Neuronal stem cell (in vitro differentiated cells): ENCODE measurements around the gene ZMIZ1.

Experiments used
- DNase-seq: peaks from one replicate; pipeline ENCODE4 v3.0.0-alpha.2; 2013; ENCODE audit warnings: low spot score
- H2AFZ ChIP-seq: one replicate; pipeline ENCODE4 v1.6.1; 2013; ENCODE audit warnings: mild to moderate bottlenecking, low read length, inconsistent platforms
- H2AK5ac ChIP-seq: 2 replicates; pipeline ENCODE4 v1.6.1; 2013; ENCODE audit warnings: low read depth, mild to moderate bottlenecking, inconsistent platforms, low read length, moderate library complexity, mixed read lengths
- H2BK120ac ChIP-seq: 2 replicates; pipeline ENCODE4 v1.6.1; 2013; ENCODE audit warnings: low read depth, mild to moderate bottlenecking, inconsistent platforms, low read length, moderate library complexity, mixed read lengths
- H2BK12ac ChIP-seq: one replicate; pipeline ENCODE4 v1.6.1; 2013; ENCODE audit warnings: low read length, inconsistent platforms
- H2BK15ac ChIP-seq: 2 replicates; pipeline ENCODE4 v1.6.1; 2013; ENCODE audit warnings: mild to moderate bottlenecking, low read length, inconsistent platforms, mixed read lengths
- H2BK5ac ChIP-seq: one replicate; pipeline ENCODE4 v1.6.1; 2013; ENCODE audit warnings: inconsistent platforms, mild to moderate bottlenecking, low read length, moderate library complexity
- H3K14ac ChIP-seq: one replicate; pipeline ENCODE4 v1.6.1; 2013; ENCODE audit warnings: low read length, inconsistent platforms
- H3K18ac ChIP-seq: 2 replicates; pipeline ENCODE4 v1.6.1; 2013; ENCODE audit warnings: low read length, inconsistent platforms
- H3K23ac ChIP-seq: 2 replicates; pipeline ENCODE4 v1.6.1; 2013; ENCODE audit warnings: low read depth, mild to moderate bottlenecking, mixed read lengths, low read length, inconsistent platforms; ENCODE audit not compliant: poor library complexity
- H3K27ac ChIP-seq: replicated peaks from 3 replicates; pipeline ENCODE4 v1.5.1; 2013; ENCODE audit warnings: low read length, inconsistent platforms
- H3K27me3 ChIP-seq, 3 experiments: 2 replicates each; pipeline ENCODE4 v1.6.1; 2013; ENCODE audit warnings: low read length in 3 of 3, mild to moderate bottlenecking in 2 of 3, inconsistent platforms in 1 of 3, low read depth in 1 of 3, mixed read lengths in 1 of 3, moderate library complexity in 1 of 3; ENCODE audit not compliant: control insufficient read depth in 3 of 3, insufficient read depth in 3 of 3
- H3K36me3 ChIP-seq, 2 donors: replicated peaks in 1 of 2; 2 replicates each; pipeline ENCODE4 v1.6.1; 2013; ENCODE audit warnings: low read length in 2 of 2; ENCODE audit not compliant: control insufficient read depth in 2 of 2, insufficient read depth in 2 of 2
- H3K4ac ChIP-seq: 2 replicates; pipeline ENCODE4 v1.6.1; 2013; ENCODE audit warnings: inconsistent platforms, mild to moderate bottlenecking, low read length, moderate library complexity
- H3K4me1 ChIP-seq, 2 donors: 1 replicate in 1 of 2; 2 replicates in 1 of 2; pipeline ENCODE4 v1.6.1; 2013; ENCODE audit warnings: low read length in 2 of 2, low read depth in 1 of 2; ENCODE audit not compliant: control insufficient read depth in 2 of 2, insufficient read depth in 1 of 2
- H3K4me2 ChIP-seq: one replicate; pipeline ENCODE4 v1.6.1; 2013; ENCODE audit warnings: mild to moderate bottlenecking, low read length, inconsistent platforms; ENCODE audit not compliant: insufficient read depth, poor library complexity, severe bottlenecking
- H3K4me3 ChIP-seq, 2 donors: 2 replicates each; pipeline ENCODE4 v1.5.1; 2013; ENCODE audit warnings: low read length in 2 of 2, mild to moderate bottlenecking in 2 of 2, inconsistent platforms in 1 of 2, moderate library complexity in 1 of 2
- H3K79me1 ChIP-seq: one replicate; pipeline ENCODE4 v1.6.1; 2013; ENCODE audit warnings: low read depth, mild to moderate bottlenecking, inconsistent platforms, low read length, moderate library complexity
- H3K9ac ChIP-seq: one replicate; pipeline ENCODE4 v1.6.1; 2013; ENCODE audit warnings: mild to moderate bottlenecking, low read depth, low read length, inconsistent platforms; ENCODE audit not compliant: poor library complexity
- H3K9me3 ChIP-seq, 2 donors: replicated peaks in 1 of 2; 2 replicates each; pipeline versions ENCODE3 to v1.6.1; 2013; ENCODE audit warnings: low read length in 2 of 2, mild to moderate bottlenecking in 2 of 2, inconsistent platforms in 1 of 2, low read depth in 1 of 2, mixed read lengths in 1 of 2, moderate library complexity in 1 of 2; ENCODE audit not compliant: control insufficient read depth in 2 of 2, insufficient read depth in 1 of 2
- H4K8ac ChIP-seq: one replicate; pipeline ENCODE4 v1.6.1; 2013; ENCODE audit warnings: low read depth, mild to moderate bottlenecking, inconsistent platforms, low read length, moderate library complexity
- H4K91ac ChIP-seq: one replicate; pipeline ENCODE4 v1.6.1; 2013; ENCODE audit warnings: low read length, low read depth, mild to moderate bottlenecking, inconsistent platforms; ENCODE audit not compliant: poor library complexity
- WGBS, 2 donors: extraction: QIAGEN DNeasy Blood & Tissue Kit; methylation state at CpG; one replicate each; pipeline ENCODE4 v1.1.7; 2013; ENCODE audit warnings: missing lambda C conversion rate in 2 of 2, mixed read lengths in 1 of 2; ENCODE audit not compliant: insufficient read length in 2 of 2, insufficient replicate concordance in 1 of 2; ENCODE audit errors: extremely low coverage in 2 of 2; 5-methylcytosine and 5-hydroxymethylcytosine counted together

Gene ZMIZ1

DNA sequence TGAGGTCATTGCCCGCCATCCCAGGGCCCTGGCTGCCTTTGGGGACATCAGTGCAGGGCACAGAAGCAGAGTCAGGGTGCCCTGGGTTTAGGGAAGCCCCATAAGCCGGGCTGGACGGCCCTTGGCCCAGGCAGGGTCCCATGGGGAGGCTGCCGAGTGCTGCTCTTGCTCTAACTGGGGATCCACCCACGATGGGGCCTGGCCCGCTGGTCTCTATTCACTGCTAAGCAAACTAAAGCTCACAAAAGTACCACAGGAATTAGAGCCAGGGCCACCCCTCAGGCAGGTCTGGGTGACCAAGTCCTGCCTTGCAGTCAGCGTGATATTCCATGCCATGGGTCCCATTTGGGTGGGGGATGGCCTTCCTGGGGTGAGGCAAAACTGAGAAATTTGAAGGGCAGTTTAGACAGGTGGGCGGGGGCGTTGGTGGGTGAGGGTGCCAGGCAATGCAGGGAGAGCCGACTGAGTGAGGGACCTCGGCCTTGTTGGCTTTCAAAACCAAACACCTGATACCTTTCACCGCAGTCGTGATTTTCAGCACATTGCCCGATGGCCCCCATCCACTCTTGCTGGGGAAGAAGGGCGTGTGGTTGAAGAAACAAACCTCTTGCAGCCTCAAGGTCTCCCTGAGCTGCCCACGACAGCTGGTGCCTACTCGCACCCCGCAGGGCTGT, 185.7 kb downstream of the ZMIZ1 start:
- H2AK5ac ChIP-seq: no peak overlapping the region
- H2BK120ac ChIP-seq: no peak overlapping the region
- H3K18ac ChIP-seq: peak overlapping the region; percentile 81
- H2BK15ac ChIP-seq: no peak overlapping the region
- H3K4me1 ChIP-seq: peaks cover 0 to 5% of the 10 kb centered on the region in 2 donors
- no peaks in the 10 kb centered on the region for H3K9me3 ChIP-seq
- no peak overlapping the region for H3K14ac ChIP-seq
- H3K79me1 ChIP-seq: peaks cover 6% of the 10 kb centered on the region
- H3K4ac ChIP-seq: no peak overlapping the region
- peaks cover 4 to 83% of the 10 kb centered on the region in 2 donors for H3K36me3 ChIP-seq
- H3K9ac ChIP-seq: peak overlapping the region; percentile 68
- no CpG with 5 or more reads among the region's 18 CpGs for WGBS, 2 donors
- no peak overlapping the region for H4K8ac ChIP-seq
- H2BK12ac ChIP-seq: no peak overlapping the region
- H3K23ac ChIP-seq: peak overlapping the region; percentile 38
- no peak overlapping the region for H2BK5ac ChIP-seq
- no peak overlapping the region for H2AFZ ChIP-seq
- DNase-seq: no peak
- H3K27ac ChIP-seq: no peak overlapping the region
- no peak overlapping the region for H3K4me3 ChIP-seq
- H3K27me3 ChIP-seq: no peaks in the 10 kb centered on the region
- no peak overlapping the region for H3K4me2 ChIP-seq
- no peak overlapping the region for H4K91ac ChIP-seq

GRCh38 chr10:79255007-79255507, 186.3 kb downstream of the ZMIZ1 start:
- Histone ChIP-seq H3K36me3 (peaks cover 4 to 87% of the 10 kb centered on the region in 2 donors), H3K4me3 (no peak overlapping the region), H3K4ac (no peak overlapping the region), H4K91ac (no peak overlapping the region), H3K27me3 (no peaks in the 10 kb centered on the region), H3K9me3 (no peaks in the 10 kb centered on the region), H2AK5ac (no peak overlapping the region), H3K23ac (peak overlapping the region; percentile 18), H2BK15ac (no peak overlapping the region), H2AFZ (no peak overlapping the region), H3K79me1 (peaks cover 6% of the 10 kb centered on the region), H3K14ac (peak overlapping the region; percentile 85), H4K8ac (no peak overlapping the region), H2BK120ac (no peak overlapping the region), H3K4me1 (peaks cover 4 to 8% of the 10 kb centered on the region in 2 donors), H3K18ac (peak overlapping the region; percentile 53), H3K4me2 (no peak overlapping the region), H2BK5ac (no peak overlapping the region), H3K27ac (no peak overlapping the region), H2BK12ac (no peak overlapping the region), H3K9ac (no peak overlapping the region)
- no peak for DNase-seq
- WGBS, 2 donors: no CpG with 5 or more reads among the region's 10 CpGs

GRCh38 chr10:79256264-79256806, 187.6 kb downstream of the ZMIZ1 start:
- no peak overlapping the region for H2BK15ac ChIP-seq
- WGBS, 2 donors: no CpG with 5 or more reads among the region's 3 CpGs
- H3K18ac ChIP-seq: peak overlapping the region; percentile 61
- no peak overlapping the region for H2BK5ac ChIP-seq
- H4K91ac ChIP-seq: no peak overlapping the region
- no peak overlapping the region for H3K4ac ChIP-seq
- no peak overlapping the region for H2AFZ ChIP-seq
- H3K27me3 ChIP-seq: no peaks in the 10 kb centered on the region
- no peak overlapping the region for H3K9ac ChIP-seq
- peak overlapping the region; percentile 52 for H3K23ac ChIP-seq
- DNase-seq: no peak
- no peak overlapping the region for H3K14ac ChIP-seq
- peaks cover 4 to 77% of the 10 kb centered on the region in 2 donors for H3K36me3 ChIP-seq
- no peak overlapping the region for H4K8ac ChIP-seq
- H2BK120ac ChIP-seq: no peak overlapping the region
- H3K9me3 ChIP-seq: no peaks in the 10 kb centered on the region
- H3K4me1 ChIP-seq: peaks cover 16 to 19% of the 10 kb centered on the region in 2 donors
- no peak overlapping the region for H2AK5ac ChIP-seq
- H3K27ac ChIP-seq: no peak overlapping the region
- H3K79me1 ChIP-seq: peaks cover 6% of the 10 kb centered on the region
- H2BK12ac ChIP-seq: no peak overlapping the region
- H3K4me2 ChIP-seq: no peak overlapping the region
- no peak overlapping the region for H3K4me3 ChIP-seq

- Histone ChIP-seq H2AK5ac (no peak overlapping the region), H2BK5ac (no peak overlapping the region), H3K9me3 (no peaks in the 10 kb centered on the region), H3K9ac (no peak overlapping the region), H2AFZ (no peak overlapping the region), H3K4ac (no peak overlapping the region), H3K4me3 (no peak overlapping the region), H3K4me2 (no peak overlapping the region), H3K27me3 (no peaks in the 10 kb centered on the region), H2BK120ac (no peak overlapping the region), H4K91ac (no peak overlapping the region), H4K8ac (no peak overlapping the region), H2BK15ac (no peak overlapping the region), H3K36me3 (peaks cover 7 to 73% of the 10 kb centered on the region in 2 donors), H3K18ac (no peak overlapping the region), H3K79me1 (peaks cover 6% of the 10 kb centered on the region), H2BK12ac (no peak overlapping the region), H3K27ac (no peak overlapping the region), H3K23ac (no peak overlapping the region), H3K14ac (no peak overlapping the region), H3K4me1 (peaks cover 23 to 24% of the 10 kb centered on the region in 2 donors)
- WGBS, 2 donors: no CpG with 5 or more reads among the region's 10 CpGs
- no peak for DNase-seq
Measured at GRCh38 chr10:79258894-79259293, 190.1 kb downstream of the ZMIZ1 start.
